Heart left ventricle (tissue), 13 donors: ENCODE results near the gene MGME1.

Experiments
- POLR2A ChIP-seq, 2 donors: fragments of 450-650 bp; IDR thresholded peaks; one replicate each; pipeline ENCODE4 v1.6.1; 2017; ENCODE audit warnings: antibody characterized with exemption in 2 of 2, mild to moderate bottlenecking in 2 of 2, moderate library complexity in 2 of 2
- TF ChIP-seq, protein P1 (sequence below), 12 donors: fragments of 200-600 bp; sonication (generic) in 4 of 12; IDR thresholded peaks; one replicate each; pipeline versions ENCODE4 v1.5.0 to v1.8.0; 2018 to 2022; ENCODE audit warnings: antibody characterized with exemption in 12 of 12, mild to moderate bottlenecking in 5 of 12
- donor health status: ischemic (EF 13 %, LVEDD 7.1; RV severe dilation, severe dysfunction).
- donor health status: DM: no; HTN: yes; CAD: no.
- donor health status: DM: no; HTN: no; CAD: no.
- donor health status: ischemic (EF 25% LVEDD 6.9; RV normal size, moderate dysfunction).
- donor health status: ischemic (EF 25% LVEDD 5.7; RV mildly dilated, moderate dysfunction).
- donor health status: ischemic (EF 35%, LVEDD 5.7; RV mildly dilated, moderate dysfunction).
- donor health status: nonischemic (EF 11% LVEDD 7.7; RV severe dilation, severe dysfunction).
- donor health status: DM: yes; HTN: yes; CAD: no.
- donor health status: PGD.
- donor health status: ischemic (EF 29% LVEDD 5.4; RV normal size, mild dysfunction).
- donor health status: nonischemic (EF 23%, LVEDD 6.1; RV moderate dilation, normal function).

- TF ChIP-seq, protein P1, sequence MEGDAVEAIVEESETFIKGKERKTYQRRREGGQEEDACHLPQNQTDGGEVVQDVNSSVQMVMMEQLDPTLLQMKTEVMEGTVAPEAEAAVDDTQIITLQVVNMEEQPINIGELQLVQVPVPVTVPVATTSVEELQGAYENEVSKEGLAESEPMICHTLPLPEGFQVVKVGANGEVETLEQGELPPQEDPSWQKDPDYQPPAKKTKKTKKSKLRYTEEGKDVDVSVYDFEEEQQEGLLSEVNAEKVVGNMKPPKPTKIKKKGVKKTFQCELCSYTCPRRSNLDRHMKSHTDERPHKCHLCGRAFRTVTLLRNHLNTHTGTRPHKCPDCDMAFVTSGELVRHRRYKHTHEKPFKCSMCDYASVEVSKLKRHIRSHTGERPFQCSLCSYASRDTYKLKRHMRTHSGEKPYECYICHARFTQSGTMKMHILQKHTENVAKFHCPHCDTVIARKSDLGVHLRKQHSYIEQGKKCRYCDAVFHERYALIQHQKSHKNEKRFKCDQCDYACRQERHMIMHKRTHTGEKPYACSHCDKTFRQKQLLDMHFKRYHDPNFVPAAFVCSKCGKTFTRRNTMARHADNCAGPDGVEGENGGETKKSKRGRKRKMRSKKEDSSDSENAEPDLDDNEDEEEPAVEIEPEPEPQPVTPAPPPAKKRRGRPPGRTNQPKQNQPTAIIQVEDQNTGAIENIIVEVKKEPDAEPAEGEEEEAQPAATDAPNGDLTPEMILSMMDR (IDR thresholded peaks at IDR 0.05) = no peak
- TF ChIP-seq POLR2A (IDR thresholded peaks at IDR 0.05) = no peak
These were observed 22.8 kb upstream of the MGME1 start for GRCh38 chr20:17946040-17946439.
